Bronchial epithelial cell (primary cell): ENCODE measurements around the gene UBE2D2. TPM values are rescaled to one million over a fixed set of nuclear protein-coding genes. Genes with fewer than 3 reads are reported as not detected.

Experiments
- DNase-seq: peaks from one replicate; pipeline ENCODE4 v3.0.0-alpha.2; 2010; ENCODE audit warnings: low read depth
- FAIRE-seq: peaks from 2 replicates; lab custom pipeline; 2011; peaks lifted over from hg19 to GRCh38; lab: Jason Lieb, UNC
- H3K27me3 ChIP-seq: 2 replicates; pipeline ENCODE4 v1.5.1; 2011; ENCODE audit warnings: low read length; ENCODE audit not compliant: control insufficient read depth, insufficient read depth
- H3K36me3 ChIP-seq: 2 replicates; pipeline ENCODE4 v1.5.1; 2011; ENCODE audit warnings: low read length; ENCODE audit not compliant: control insufficient read depth, insufficient read depth
- H3K4me3 ChIP-seq: 2 replicates; pipeline ENCODE4 v1.5.1; 2011; ENCODE audit warnings: mild to moderate bottlenecking, low read depth, low read length, control low read depth
- total RNA-seq: library from RNA; depleted of rRNA; stranded (reverse); fragments of >200 nt; gene quantifications from 2 replicates; pipeline ENCODE4 v1.2.1, GENCODE V29; 2014
- TF ChIP-seq, protein P1 (sequence below): IDR thresholded peaks from 2 replicates; pipeline ENCODE4 v1.5.1; 2011; ENCODE audit warnings: mild to moderate bottlenecking, moderate library complexity, low read length, control low read depth, inconsistent platforms; ENCODE audit not compliant: insufficient read depth, severe bottlenecking

UBE2D2 gene
- total RNA-seq, 1 donor from 2014 or later: 52.1 TPM

DNA sequence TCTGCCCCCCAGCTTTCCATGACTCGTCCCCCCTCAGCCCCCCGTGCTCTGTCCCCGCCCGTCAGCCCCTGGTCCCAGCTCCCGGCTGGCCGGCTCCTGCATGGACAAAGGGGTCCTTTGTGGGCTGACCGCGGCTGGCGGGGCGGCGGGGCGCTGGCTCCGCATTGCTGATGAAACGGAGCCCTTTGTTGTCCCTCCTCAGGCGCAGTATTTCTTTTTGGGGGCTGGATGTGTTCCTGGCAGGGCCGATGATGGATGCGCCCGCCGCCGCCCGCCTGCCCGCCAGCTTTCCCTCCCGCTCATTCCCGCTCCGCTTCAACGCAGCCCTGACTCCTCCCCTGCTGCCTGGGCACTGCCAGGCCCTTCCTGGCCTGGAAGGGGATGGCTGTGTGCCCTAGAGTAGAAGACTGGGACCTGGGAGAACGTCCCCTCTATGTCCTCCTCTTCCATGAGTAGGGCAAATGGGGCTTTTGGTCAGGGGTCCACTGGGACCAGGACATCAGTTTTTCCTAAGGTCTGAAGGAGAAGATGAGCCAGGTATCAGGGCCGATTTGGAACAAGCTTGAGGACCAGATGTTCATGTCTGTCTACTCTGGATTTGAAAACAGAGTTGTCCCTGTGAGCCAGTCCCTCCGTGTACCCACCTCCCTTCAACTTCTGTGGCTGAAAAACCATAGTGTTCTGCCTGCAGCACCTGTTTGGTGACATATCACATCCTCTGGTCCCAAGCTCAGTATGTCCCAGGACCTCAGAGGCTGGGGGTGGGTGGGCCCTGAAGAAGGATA lies 116.0 kb downstream of the UBE2D2 start:
- TF ChIP-seq, protein P1, sequence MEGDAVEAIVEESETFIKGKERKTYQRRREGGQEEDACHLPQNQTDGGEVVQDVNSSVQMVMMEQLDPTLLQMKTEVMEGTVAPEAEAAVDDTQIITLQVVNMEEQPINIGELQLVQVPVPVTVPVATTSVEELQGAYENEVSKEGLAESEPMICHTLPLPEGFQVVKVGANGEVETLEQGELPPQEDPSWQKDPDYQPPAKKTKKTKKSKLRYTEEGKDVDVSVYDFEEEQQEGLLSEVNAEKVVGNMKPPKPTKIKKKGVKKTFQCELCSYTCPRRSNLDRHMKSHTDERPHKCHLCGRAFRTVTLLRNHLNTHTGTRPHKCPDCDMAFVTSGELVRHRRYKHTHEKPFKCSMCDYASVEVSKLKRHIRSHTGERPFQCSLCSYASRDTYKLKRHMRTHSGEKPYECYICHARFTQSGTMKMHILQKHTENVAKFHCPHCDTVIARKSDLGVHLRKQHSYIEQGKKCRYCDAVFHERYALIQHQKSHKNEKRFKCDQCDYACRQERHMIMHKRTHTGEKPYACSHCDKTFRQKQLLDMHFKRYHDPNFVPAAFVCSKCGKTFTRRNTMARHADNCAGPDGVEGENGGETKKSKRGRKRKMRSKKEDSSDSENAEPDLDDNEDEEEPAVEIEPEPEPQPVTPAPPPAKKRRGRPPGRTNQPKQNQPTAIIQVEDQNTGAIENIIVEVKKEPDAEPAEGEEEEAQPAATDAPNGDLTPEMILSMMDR: no peak
- H3K27me3 ChIP-seq: no peaks in the 10 kb centered on the region
- no peak for DNase-seq
- FAIRE-seq: no peak
- no peak overlapping the region for H3K4me3 ChIP-seq
- H3K36me3 ChIP-seq: peaks cover 9% of the 10 kb centered on the region

Other genes with a start within 250 kb of the UBE2D2 start
- 68.7 and 80.3 TPM in 2 replicates for gene PAIP2, start 219.5 kb upstream of the UBE2D2 start, total RNA-seq
- gene SLC23A1, start 178.0 kb upstream of the UBE2D2 start, total RNA-seq: not detected in 2 replicates
- 0.13 TPM in 1 of 2 replicates, not detected in the other for gene MZB1, start 171.4 kb upstream of the UBE2D2 start, total RNA-seq
- 0.51 and 0.53 TPM in 2 replicates for gene PROB1, start 166.2 kb upstream of the UBE2D2 start, total RNA-seq
- 6.1 and 7.3 TPM in 2 replicates for gene SPATA24, start 157.2 kb upstream of the UBE2D2 start, total RNA-seq
- 1.2 and 1.6 TPM in 2 replicates for gene DNAJC18, start 121.8 kb upstream of the UBE2D2 start, total RNA-seq
- gene ECSCR, start 98.6 kb upstream of the UBE2D2 start, total RNA-seq: not detected in 2 replicates
- gene SMIM33, start 90.3 kb upstream of the UBE2D2 start, total RNA-seq: not detected in 2 replicates
- 2.8 and 2.9 TPM in 2 replicates for gene STING1, start 78.6 kb upstream of the UBE2D2 start, total RNA-seq
- 6.1 and 27.4 TPM in 2 replicates for gene CXXC5, start 87.0 kb downstream of the UBE2D2 start, total RNA-seq
- gene PSD2, start 234.5 kb downstream of the UBE2D2 start, total RNA-seq: under 0.01 TPM in 1 of 2 replicates, not detected in the other